Liver (tissue), 9 donors: Measurements from ENCODE around the gene TMSB4X. TPM values are rescaled to one million over a fixed set of nuclear protein-coding genes. Genes with fewer than 3 reads are reported as not detected.

Experiments used
- DNase-seq: peaks from one replicate; pipeline ENCODE4 v3.0.0-alpha.2; 2017; ENCODE audit warnings: low spot score
- H3K27ac ChIP-seq, 2 donors: one replicate each; pipeline ENCODE4 v1.7.0; 2013; ENCODE audit warnings: inconsistent platforms in 2 of 2, low read length in 2 of 2, control low read depth in 1 of 2, low read depth in 1 of 2, mild to moderate bottlenecking in 1 of 2
- H3K27me3 ChIP-seq, 4 donors: one replicate each; pipeline versions ENCODE4 v1.6.1 to v1.7.0; 2013; ENCODE audit warnings: low read length in 3 of 4, inconsistent platforms in 1 of 4, mild to moderate bottlenecking in 1 of 4, moderate library complexity in 1 of 4; ENCODE audit not compliant: control insufficient read depth in 4 of 4, insufficient read depth in 4 of 4
- H3K36me3 ChIP-seq, 4 donors: one replicate each; pipeline versions ENCODE4 v1.6.1 to v1.7.0; 2013; ENCODE audit warnings: low read length in 3 of 4, mild to moderate bottlenecking in 3 of 4, low read depth in 1 of 4, moderate library complexity in 1 of 4; ENCODE audit not compliant: control insufficient read depth in 4 of 4, insufficient read depth in 3 of 4
- H3K4me1 ChIP-seq, 4 donors: one replicate each; pipeline versions ENCODE4 v1.6.1 to v1.7.0; 2013; ENCODE audit warnings: low read length in 3 of 4, mild to moderate bottlenecking in 3 of 4, moderate library complexity in 1 of 4; ENCODE audit not compliant: control insufficient read depth in 4 of 4, insufficient read depth in 4 of 4
- H3K4me3 ChIP-seq, 3 donors: one replicate each; pipeline versions ENCODE4 v1.6.1 to v1.7.0; 2013; ENCODE audit warnings: low read length in 3 of 3, control low read depth in 1 of 3, low read depth in 1 of 3, mild to moderate bottlenecking in 1 of 3
- H3K9ac ChIP-seq, 2 donors: one replicate each; pipeline ENCODE4 v1.7.0; 2013; ENCODE audit warnings: low read length in 2 of 2, mild to moderate bottlenecking in 2 of 2, moderate library complexity in 2 of 2, control low read depth in 1 of 2, low read depth in 1 of 2
- H3K9me3 ChIP-seq, 4 donors: one replicate each; pipeline versions ENCODE4 v1.6.1 to v1.7.0; 2013; ENCODE audit warnings: low read length in 3 of 4; ENCODE audit not compliant: control insufficient read depth in 4 of 4
- FOXA1 ChIP-seq: IDR thresholded peaks from 2 replicates; pipeline ENCODE4 v1.6.1; 2016; ENCODE audit warnings: antibody characterized with exemption
- FOXA2 ChIP-seq: IDR thresholded peaks from 2 replicates; pipeline ENCODE4 v1.6.1; 2016; ENCODE audit warnings: antibody characterized with exemption
- HNF4A ChIP-seq, 2 donors: conservative IDR thresholded peaks; 2 replicates each; pipeline ENCODE4 v1.6.1; 2016; ENCODE audit warnings: antibody characterized with exemption in 2 of 2, mild to moderate bottlenecking in 2 of 2
- HNF4G ChIP-seq: IDR thresholded peaks from 2 replicates; pipeline ENCODE4 v1.6.1; 2016; ENCODE audit warnings: antibody characterized with exemption
- NR2F2 ChIP-seq: IDR thresholded peaks from 2 replicates; pipeline ENCODE4 v1.6.1; 2016; ENCODE audit warnings: antibody characterized with exemption
- RXRA ChIP-seq, 2 donors: IDR thresholded peaks; 2 replicates each; pipeline ENCODE4 v1.6.1; 2017 to 2018; ENCODE audit warnings: antibody characterized with exemption in 2 of 2, mild to moderate bottlenecking in 1 of 2
- SP1 ChIP-seq: IDR thresholded peaks from 2 replicates; pipeline ENCODE4 v1.6.1; 2018; ENCODE audit warnings: antibody characterized with exemption, mild to moderate bottlenecking
- TAF1 ChIP-seq: conservative IDR thresholded peaks from 2 replicates; pipeline ENCODE4 v1.6.1; 2016; ENCODE audit warnings: antibody characterized with exemption, mild to moderate bottlenecking
- YY1 ChIP-seq: IDR thresholded peaks from 2 replicates; pipeline ENCODE4 v1.6.1; 2016; ENCODE audit warnings: antibody characterized with exemption, mild to moderate bottlenecking
- WGBS: extraction: QIAGEN DNeasy Blood & Tissue Kit; methylation state at CpG from one replicate; pipeline ENCODE4 v1.1.7; 2013; 5-methylcytosine and 5-hydroxymethylcytosine counted together
- polyA plus RNA-seq, 2 donors: library from polyadenylated mRNA; stranded (reverse) in 1 of 2; unstranded in 1 of 2; fragments of 200-250 nt in 1 of 2; fragments of >200 nt in 1 of 2; fragmentation: Nextera tagmentation in 1 of 2; extraction: Ambion mirVana in 1 of 2; gene quantifications; one replicate each; pipeline versions ENCODE4 v1.2.1 to v1.2.3, GENCODE V29; 2013 to 2015
- total RNA-seq, 2 donors: library from RNA; depleted of rRNA; stranded (reverse); fragments of >200 nt; gene quantifications; one replicate each; pipeline ENCODE4 v1.2.3, GENCODE V29; 2014
- TF ChIP-seq, protein P1 (sequence below): fragments of 150-350 bp; IDR thresholded peaks from 2 replicates; pipeline ENCODE4 v1.5.1; 2017; ENCODE audit warnings: improper control_type of control experiment, low read depth, low read length; ENCODE audit not compliant: missing input control
- TF ChIP-seq, protein P2 (sequence below): IDR thresholded peaks from 2 replicates; pipeline ENCODE4 v1.6.1; 2016; ENCODE audit warnings: antibody characterized with exemption
- donor health status: healthy.
- donor health status: healthy.
- donor health status: healthy.
- donor health status: healthy.
- donor health status: healthy.

The TMSB4X gene
- total and polyA plus RNA-seq, 4 donors = 658 to 1,704 (median 816) TPM

DNA sequence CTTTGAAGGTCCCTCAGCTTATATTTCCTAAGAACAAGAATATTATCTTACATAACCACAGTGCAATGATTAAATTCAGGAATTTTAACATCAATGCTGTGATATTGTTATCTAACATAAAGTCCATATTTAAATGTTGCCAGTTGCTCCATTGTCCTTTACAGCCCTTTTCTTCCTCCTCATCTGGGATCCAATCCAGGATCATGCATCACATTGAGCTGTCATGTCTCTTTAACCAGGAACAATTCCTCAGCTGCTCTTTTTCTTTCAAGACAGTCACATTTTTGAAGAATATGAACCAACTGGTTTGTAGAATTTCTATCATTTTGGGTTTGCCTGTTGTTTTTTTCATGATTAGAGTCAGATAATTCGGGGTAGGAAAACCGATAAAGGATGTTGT lies 12.0 kb downstream of the TMSB4X start:
- no peaks in the 10 kb centered on the region for H3K36me3 ChIP-seq
- no peaks in the 10 kb centered on the region for H3K27me3 ChIP-seq
- H3K9ac ChIP-seq = no peak overlapping the region
- WGBS = 88% methylated on average over 2 of the region's 2 CpGs
- H3K4me1 ChIP-seq = peaks cover 4 to 20% (median 9%) of the 10 kb centered on the region in 4 donors
- H3K9me3 ChIP-seq = no peaks in the 10 kb centered on the region
- TF ChIP-seq HNF4G = no peak
- no peak overlapping the region for H3K4me3 ChIP-seq
- no peak overlapping the region for H3K27ac ChIP-seq
- DNase-seq = no peak

DNA sequence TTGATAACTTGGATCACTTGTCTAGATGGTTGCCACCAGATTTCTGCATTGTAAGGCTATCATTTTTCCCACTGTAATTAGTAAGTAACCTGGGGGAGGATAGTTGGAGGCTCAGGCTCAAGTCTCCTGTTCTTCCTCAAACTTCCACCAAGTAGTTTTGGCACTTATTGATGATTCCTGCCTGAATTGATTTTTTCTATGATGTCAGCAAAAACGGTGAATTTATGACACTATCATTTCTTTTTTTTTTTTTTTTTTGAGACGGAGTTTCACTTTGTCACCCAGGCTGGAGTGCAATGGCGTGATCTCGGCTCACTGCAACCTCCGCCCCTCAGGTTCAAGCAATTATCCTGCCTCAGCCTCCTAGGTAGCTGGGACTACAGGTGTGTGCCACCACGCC lies 12.4 kb downstream of the TMSB4X start:
- no peaks in the 10 kb centered on the region for H3K27me3 ChIP-seq
- no peak overlapping the region for H3K9ac ChIP-seq
- whole genome bisulfite sequencing = 87% methylated on average over 6 of the region's 6 CpGs
- no peak for TF ChIP-seq NR2F2
- no peak for TF ChIP-seq SP1
- TF ChIP-seq TAF1 = no peak
- no peak for TF ChIP-seq FOXA1
- TF ChIP-seq, protein P1, sequence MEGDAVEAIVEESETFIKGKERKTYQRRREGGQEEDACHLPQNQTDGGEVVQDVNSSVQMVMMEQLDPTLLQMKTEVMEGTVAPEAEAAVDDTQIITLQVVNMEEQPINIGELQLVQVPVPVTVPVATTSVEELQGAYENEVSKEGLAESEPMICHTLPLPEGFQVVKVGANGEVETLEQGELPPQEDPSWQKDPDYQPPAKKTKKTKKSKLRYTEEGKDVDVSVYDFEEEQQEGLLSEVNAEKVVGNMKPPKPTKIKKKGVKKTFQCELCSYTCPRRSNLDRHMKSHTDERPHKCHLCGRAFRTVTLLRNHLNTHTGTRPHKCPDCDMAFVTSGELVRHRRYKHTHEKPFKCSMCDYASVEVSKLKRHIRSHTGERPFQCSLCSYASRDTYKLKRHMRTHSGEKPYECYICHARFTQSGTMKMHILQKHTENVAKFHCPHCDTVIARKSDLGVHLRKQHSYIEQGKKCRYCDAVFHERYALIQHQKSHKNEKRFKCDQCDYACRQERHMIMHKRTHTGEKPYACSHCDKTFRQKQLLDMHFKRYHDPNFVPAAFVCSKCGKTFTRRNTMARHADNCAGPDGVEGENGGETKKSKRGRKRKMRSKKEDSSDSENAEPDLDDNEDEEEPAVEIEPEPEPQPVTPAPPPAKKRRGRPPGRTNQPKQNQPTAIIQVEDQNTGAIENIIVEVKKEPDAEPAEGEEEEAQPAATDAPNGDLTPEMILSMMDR = no peak
- no peak for TF ChIP-seq HNF4A (conservative IDR thresholded peaks at IDR 0.05)
- TF ChIP-seq, protein P2, sequence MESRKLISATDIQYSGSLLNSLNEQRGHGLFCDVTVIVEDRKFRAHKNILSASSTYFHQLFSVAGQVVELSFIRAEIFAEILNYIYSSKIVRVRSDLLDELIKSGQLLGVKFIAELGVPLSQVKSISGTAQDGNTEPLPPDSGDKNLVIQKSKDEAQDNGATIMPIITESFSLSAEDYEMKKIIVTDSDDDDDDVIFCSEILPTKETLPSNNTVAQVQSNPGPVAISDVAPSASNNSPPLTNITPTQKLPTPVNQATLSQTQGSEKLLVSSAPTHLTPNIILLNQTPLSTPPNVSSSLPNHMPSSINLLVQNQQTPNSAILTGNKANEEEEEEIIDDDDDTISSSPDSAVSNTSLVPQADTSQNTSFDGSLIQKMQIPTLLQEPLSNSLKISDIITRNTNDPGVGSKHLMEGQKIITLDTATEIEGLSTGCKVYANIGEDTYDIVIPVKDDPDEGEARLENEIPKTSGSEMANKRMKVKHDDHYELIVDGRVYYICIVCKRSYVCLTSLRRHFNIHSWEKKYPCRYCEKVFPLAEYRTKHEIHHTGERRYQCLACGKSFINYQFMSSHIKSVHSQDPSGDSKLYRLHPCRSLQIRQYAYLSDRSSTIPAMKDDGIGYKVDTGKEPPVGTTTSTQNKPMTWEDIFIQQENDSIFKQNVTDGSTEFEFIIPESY = no peak
- TF ChIP-seq FOXA2 = no peak
- TF ChIP-seq RXRA (IDR thresholded peaks at IDR 0.05) = no peak
- TF ChIP-seq YY1 = no peak
- H3K4me1 ChIP-seq = peaks cover 4 to 20% (median 9%) of the 10 kb centered on the region in 4 donors
- no peak for DNase-seq
- H3K4me3 ChIP-seq = no peak overlapping the region
- no peak overlapping the region for H3K27ac ChIP-seq
- H3K9me3 ChIP-seq = no peaks in the 10 kb centered on the region
- H3K36me3 ChIP-seq = no peaks in the 10 kb centered on the region

DNA sequence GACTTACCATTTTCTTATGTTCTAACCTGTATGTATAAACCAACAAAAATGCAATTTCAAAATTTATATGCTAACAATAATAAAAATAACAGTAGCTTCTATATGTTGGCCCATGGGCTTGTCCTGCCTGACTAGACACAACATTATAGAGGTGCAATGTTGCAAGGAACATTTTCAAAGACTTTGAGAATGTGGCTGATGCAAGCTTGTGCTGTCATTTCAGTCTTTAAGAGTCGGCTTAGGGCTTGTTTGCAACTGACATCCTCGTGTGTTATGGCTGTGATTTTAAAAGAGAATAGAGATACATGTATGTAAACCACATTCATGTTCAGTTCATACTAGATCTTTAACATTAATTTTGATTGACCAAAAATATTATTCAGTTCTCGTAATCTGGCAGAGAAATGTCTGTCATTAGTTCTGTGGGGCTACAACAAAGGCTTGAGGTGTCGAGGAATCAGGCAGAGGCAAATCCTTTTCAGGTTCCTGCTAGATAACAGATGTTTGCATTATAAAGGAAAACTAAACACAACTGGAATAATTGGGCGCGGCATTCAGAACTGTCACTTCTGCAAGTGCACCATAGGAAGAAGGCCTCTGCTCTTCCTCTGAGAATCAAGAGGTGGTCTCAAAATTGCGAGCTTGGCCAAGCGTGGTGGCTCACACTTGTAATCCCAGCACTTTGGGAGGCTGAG lies 13.1 kb downstream of the TMSB4X start:
- no peak for DNase-seq

More for the DNA sequence above, 13.1 kb downstream of the TMSB4X start:
- no peak overlapping the region for H3K9ac ChIP-seq
- H3K27ac ChIP-seq = peak overlapping the region in 1 of 2 donors; percentile 31
- H3K27me3 ChIP-seq = no peaks in the 10 kb centered on the region
- no peak overlapping the region for H3K4me3 ChIP-seq
- TF ChIP-seq HNF4A (conservative IDR thresholded peaks at IDR 0.05) = no peak
- 62% methylated on average over 8 of the region's 8 CpGs for WGBS
- no peaks in the 10 kb centered on the region for H3K36me3 ChIP-seq
- H3K9me3 ChIP-seq = no peaks in the 10 kb centered on the region
- H3K4me1 ChIP-seq = peaks cover 4 to 20% (median 9%) of the 10 kb centered on the region in 4 donors
